Skeletal muscle cell (primary cell): ENCODE results near the gene FITM1.
"Not testable (repeated sequence)": the region's sequence is repeated elsewhere in the genome, so short reads cannot be mapped to it uniquely, and the experiment has no call there.

ENCODE experiments used
- DNase-seq: peaks from one replicate; pipeline ENCODE4 v3.0.0-alpha.2; 2010; ENCODE audit warnings: low read depth
- H3K4me3 ChIP-seq: 2 replicates; pipeline ENCODE4 v1.5.1; 2011; ENCODE audit warnings: low read depth, mild to moderate bottlenecking, control low read depth, low read length, moderate library complexity

The FITM1 gene

GRCh38 chr14:24096545-24097181 is 33.8 kb upstream of the FITM1 start:
- DNase-seq, result no peak

GRCh38 chr14:24098229-24098926 is 32.1 kb upstream of the FITM1 start:
- H3K4me3 ChIP-seq, result no peak overlapping the region
- no peak for DNase-seq

More at GRCh38 chr14:24096545-24097181, 33.8 kb upstream of the FITM1 start:
- no peak overlapping the region for H3K4me3 ChIP-seq

- H3K4me3 ChIP-seq, result no peak overlapping the region
- DNase-seq, result no peak
These were observed 31.3 kb upstream of the FITM1 start for GRCh38 chr14:24098927-24099813.

DNA sequence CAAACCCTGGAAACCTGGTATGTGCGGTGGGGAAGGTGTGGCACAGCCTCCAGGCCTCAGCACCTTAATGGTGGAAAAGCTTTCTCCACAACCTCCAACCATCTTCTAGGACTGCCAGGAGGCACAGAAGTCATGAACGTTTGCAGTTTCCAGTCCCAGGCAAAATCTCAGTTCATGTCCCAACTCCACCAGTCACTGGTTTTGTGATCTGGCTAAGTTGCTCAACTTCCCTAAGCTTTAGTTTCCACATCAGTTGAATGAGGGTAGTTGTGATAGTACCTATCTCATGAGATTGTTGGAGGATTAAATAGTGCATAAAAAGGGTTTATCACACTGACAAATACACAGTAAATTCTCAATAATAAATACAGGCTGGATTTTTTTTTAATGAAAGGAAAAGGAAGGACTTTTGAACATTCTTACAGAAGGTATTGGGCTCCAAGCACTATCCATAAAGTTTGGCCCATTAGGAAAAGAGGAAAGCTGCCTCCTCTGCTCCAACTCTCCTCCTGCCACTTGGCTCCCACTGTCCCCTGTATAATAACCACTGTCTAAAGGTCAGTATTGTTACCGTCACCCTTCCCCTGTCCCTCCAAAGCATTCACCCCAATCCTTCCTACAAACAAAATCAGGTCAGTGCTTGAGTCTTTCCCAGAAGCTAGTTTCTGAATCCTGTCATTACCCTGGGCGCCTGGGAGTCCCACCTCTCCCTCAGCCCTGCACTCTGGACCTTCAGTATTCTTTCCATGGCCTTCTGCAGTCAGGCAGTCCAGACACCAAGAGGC is 30.1 kb upstream of the FITM1 start:
- no peak for DNase-seq
- no peak overlapping the region for H3K4me3 ChIP-seq

DNA sequence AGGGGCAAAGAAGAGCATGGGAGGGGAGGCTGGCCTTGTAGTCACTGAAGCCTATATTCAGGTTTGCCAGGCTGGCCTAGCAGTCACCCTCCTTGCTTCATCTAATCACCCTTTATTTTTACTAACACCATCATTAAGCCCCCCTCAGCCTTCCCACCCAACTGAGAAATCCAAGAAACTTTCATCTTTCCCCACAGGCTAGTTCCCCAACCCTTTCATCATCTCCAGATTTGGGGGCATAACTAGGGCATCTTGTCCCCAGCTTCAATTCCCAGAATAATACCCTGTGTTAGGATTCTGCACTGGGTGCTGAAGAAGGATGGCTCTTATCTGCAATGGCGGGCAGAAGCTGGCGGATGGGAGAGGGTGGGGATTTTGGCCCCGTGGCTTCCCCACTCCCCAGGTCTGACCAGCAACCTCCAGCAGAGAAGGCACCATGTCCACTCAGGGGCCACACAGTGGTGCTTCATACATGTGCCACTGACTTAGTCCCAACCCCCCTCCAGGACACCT is 29.4 kb upstream of the FITM1 start:
- no peak for DNase-seq

GRCh38 chr14:24102357-24103048 is 28.0 kb upstream of the FITM1 start:
- H3K4me3 ChIP-seq, result no peak overlapping the region
- DNase-seq, result no peak

More for the DNA sequence above, 29.4 kb upstream of the FITM1 start:
- no peak overlapping the region for H3K4me3 ChIP-seq

GRCh38 chr14:24103451-24103850 is 27.0 kb upstream of the FITM1 start:
- no peak for DNase-seq
- no peak overlapping the region for H3K4me3 ChIP-seq

- H3K4me3 ChIP-seq, DNase-seq: not testable (repeated sequence)
These were observed 24.7 kb upstream of the FITM1 start for GRCh38 chr14:24105609-24106239.

DNA sequence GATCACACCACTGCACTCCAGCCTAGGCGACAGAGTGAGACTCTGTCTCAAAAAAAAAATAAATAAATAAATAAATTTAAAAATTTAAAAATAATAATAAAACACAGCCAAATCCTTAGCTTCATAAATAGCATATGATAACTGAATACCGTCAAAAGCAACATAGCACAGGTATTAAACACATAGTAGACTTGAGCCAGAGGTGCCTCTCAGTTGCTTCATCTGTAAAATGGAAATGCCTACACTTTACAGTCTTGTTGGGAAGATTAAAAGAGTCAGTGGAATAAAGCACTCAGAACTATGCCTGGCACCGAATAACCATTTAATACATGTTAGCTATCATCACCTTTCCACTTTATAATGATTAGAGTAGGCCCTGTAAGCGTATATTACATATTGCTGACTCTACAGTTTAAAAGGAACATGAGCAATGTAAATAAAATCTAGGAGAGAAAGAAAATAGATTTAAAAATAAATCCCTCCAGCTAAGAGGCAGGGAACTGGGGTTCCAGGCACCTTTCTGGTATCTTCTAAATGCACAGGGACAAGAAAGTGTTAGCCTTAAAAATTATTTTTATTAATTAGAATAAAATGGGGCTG is 23.7 kb upstream of the FITM1 start:
- no peak for DNase-seq
- H3K4me3 ChIP-seq, result no peak overlapping the region

GRCh38 chr14:24108336-24108874 is 22.1 kb upstream of the FITM1 start:
- no peak for DNase-seq
- no peak overlapping the region for H3K4me3 ChIP-seq

DNA sequence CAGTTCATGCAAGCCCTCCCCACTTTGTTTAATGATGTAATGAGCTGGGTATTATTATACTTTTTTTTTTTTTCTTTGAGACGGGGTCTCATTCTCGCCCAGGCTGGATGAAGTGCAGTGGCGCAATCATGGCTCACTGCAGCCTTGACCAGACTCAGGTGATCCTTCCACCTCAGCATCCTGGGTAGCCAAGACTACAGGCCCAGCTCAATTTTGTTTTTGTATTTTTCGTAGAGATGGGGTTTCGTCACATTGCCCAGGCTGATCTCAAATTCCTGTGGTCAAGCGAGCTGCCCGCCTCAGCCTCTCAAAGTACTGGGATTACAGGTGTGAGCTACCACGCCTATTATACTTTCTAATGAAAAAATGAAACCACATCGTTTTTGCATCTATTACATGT is 20.4 kb upstream of the FITM1 start:
- DNase-seq, result no peak
- no peak overlapping the region for H3K4me3 ChIP-seq

- no peak for DNase-seq
These were observed 19.9 kb upstream of the FITM1 start for GRCh38 chr14:24110523-24110922.

DNA sequence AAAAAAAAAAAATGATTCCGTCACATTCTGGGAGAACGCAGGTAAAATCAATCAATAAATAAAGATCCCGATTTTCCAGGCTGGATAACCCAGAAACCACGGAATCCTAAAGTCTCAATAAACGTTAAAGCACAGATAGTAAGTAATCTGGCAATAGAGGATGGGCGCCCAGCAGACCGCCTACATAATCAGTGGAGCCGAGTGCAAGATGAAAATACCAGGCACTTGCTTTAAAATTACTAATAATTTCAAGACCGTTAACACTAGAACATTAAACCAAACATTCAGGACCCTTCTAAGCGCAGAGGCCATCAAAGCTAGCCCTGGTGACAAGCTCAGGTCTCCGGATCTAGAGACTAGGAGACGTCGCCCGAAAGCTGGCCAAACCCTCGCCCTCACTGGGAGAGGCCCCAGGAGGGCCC is 17.1 kb upstream of the FITM1 start:
- DNase-seq, result no peak
- peak overlapping the region; percentile 82 for H3K4me3 ChIP-seq

More at GRCh38 chr14:24110523-24110922, 19.9 kb upstream of the FITM1 start:
- H3K4me3 ChIP-seq, result no peak overlapping the region

DNA sequence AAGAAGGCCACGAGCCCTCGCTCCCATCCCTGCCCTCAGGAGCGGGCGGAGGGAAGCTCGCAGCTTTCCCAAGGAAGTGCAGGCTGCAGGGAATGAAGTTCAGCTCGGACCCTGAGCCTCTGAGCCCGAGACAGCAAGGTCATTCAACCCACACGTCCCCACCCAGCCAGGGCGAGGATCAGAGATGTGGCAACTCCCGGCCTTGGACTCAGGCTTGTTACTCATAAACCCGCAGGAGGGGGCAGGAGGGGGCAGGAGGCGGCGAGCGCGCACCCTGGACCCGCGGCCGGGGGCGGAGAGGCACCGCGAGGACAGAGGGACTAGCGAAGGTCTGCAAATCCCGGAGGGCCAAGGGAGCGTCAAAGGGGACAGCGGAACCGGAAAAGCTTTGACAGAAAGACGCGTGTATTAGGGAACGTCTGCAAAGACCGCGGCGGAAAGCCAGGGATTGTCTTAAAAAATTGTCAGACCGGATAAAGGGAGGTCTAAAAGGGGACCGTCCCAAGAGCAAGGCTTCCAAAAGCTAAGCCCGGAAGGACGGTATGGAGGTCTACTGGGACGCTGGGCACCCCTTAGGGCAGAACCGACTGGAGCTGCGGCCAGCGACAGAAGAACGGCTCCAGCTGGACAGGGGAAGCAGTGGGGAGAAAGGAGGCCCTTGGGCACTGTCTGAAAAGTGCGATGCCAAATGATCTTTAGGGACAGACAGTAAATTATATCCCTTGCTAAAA is 16.5 kb upstream of the FITM1 start:
- DNase-seq, result peak; percentile 63
- H3K4me3 ChIP-seq, result peak overlapping the region; percentile 82

DNA sequence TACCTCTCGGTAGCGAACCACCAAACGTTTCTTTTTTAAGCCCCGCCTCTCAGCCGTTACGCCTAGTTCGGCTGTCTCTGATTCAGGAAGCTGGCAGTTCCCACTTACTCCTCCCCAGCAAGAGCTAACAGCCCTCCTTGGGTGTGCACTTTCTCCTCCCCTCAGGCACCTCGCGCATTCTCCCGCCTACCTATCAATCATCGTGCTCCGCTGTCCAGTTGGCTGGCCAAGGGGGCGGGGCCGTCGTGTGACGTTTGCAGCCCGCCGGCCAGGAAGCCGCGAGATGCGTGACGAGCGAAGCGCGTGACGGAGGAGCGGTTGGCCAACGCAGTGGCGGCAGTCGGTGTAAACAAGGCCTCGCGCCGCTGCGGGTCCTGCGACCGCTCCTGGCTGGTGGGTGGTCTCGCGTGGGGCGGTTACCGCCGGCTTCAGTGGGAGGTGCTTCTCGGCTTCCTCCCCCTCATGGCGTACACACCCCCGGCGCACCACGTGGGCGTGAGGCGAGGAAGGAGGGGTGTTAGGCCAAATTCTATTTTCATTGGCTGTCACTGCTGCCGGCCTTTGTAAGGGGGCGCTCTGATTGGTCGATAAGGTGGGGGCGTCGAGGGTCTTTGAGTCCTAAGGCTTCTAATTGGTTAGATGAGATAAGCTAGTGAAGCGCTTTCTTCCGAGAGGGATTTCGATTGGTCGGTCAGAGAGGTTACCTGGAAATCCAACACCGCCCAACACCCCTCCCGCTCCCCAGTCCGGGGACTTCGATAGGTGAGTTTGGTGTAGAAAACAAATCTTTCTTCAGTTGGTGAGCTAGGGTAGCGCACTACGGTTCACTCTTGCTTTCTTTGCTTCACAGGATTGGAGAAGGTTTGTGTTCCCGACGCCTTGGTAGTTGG is 15.7 kb upstream of the FITM1 start, which contains the start of the genes DCAF11 and NRL:
TSS of gene DCAF11 (plus strand) at position 246 of the 890 bp plus-strand sequence. CDS start 818 bp downstream, outside the sequence.
TSS of gene NRL (minus strand) at position 418 of the 890 bp plus-strand sequence. CDS start 32,101 bp downstream, outside the sequence.
- peak; percentile 99 for DNase-seq
- H3K4me3 ChIP-seq, result peak within 1 kb of the TSS; percentile 82
